ENCODE results near the gene TSLP.

TSLP gene

GRCh38 chr5:111116550-111116949 lies 45.0 kb downstream of the TSLP start:
- no peaks in the 10 kb centered on the region for H3K4me1 ChIP-seq (ENCODE audit: insufficient read depth, low read length, severe bottlenecking)
- H3F3A ChIP-seq (ENCODE audit: insufficient read depth, low read length), result no peaks in the 10 kb centered on the region
- peaks cover 91% of the 10 kb centered on the region for H3K36me3 ChIP-seq (ENCODE audit: insufficient read depth, low read length)
- no peak overlapping the region for H3K4me2 ChIP-seq (ENCODE audit: low read length)
- H3K4me3 ChIP-seq (ENCODE audit: low read depth, low read length, poor library complexity, severe bottlenecking), result no peak overlapping the region
- H3K9me2 ChIP-seq (ENCODE audit: low read depth, low read length), result no peaks in the 10 kb centered on the region
- no peaks in the 10 kb centered on the region for H3K9me3 ChIP-seq (ENCODE audit: low read length)
- TF ChIP-seq CTCF (IDR thresholded peaks at IDR 0.05; ENCODE audit: low read length) (no peak), EZH2 (IDR thresholded peaks at IDR 0.05; ENCODE audit: borderline replicate concordance, low read length) (no peak)
- H3K79me2 ChIP-seq (ENCODE audit: insufficient read depth, low read length), result no peaks in the 10 kb centered on the region
- no peak overlapping the region for H3K27ac ChIP-seq (ENCODE audit: low read depth, low read length, poor library complexity, severe bottlenecking)
- no peak overlapping the region for H3K9ac ChIP-seq (ENCODE audit: low read length)
- no peak overlapping the region for H2AFZ ChIP-seq (ENCODE audit: low read length)
- no peaks in the 10 kb centered on the region; the same call in 1 of the 2 replicates for H4K20me1 ChIP-seq (ENCODE audit: insufficient read depth, low read length)
- no peaks in the 10 kb centered on the region for H3K27me3 ChIP-seq (ENCODE audit: insufficient read depth, low read length)

DNA sequence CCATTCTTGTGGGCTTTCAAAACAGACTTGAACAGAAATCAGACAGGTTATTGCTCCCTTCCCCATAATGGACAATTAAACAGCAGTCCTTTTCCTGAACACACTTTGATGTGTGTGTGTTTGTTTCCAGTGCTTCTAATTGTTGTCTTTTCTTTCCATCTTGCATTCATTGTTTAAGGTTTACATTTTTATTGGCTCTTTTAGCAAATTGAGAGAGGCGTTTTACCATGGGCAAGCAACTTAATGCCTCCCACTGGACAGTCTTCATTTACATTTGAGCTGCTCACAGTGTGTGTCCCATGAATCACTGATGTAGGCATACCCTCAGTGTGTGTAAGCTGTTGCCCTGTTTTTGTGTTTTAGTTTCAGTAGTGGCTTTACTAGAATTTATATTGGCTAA lies 45.6 kb downstream of the TSLP start:
- Histone ChIP-seq H3K4me3 (ENCODE audit: low read depth, low read length, poor library complexity, severe bottlenecking) (no peak overlapping the region), H3K9me3 (ENCODE audit: low read length) (no peaks in the 10 kb centered on the region), H3K4me1 (ENCODE audit: insufficient read depth, low read length, severe bottlenecking) (no peaks in the 10 kb centered on the region), H4K20me1 (ENCODE audit: insufficient read depth, low read length) (no peaks in the 10 kb centered on the region; the same call in 1 of the 2 replicates), H2AFZ (ENCODE audit: low read length) (no peak overlapping the region), H3K4me2 (ENCODE audit: low read length) (no peak overlapping the region), H3K27me3 (ENCODE audit: insufficient read depth, low read length) (no peaks in the 10 kb centered on the region), H3F3A (ENCODE audit: insufficient read depth, low read length) (no peaks in the 10 kb centered on the region), H3K9me2 (ENCODE audit: low read depth, low read length) (no peaks in the 10 kb centered on the region), H3K36me3 (ENCODE audit: insufficient read depth, low read length) (peaks cover 91% of the 10 kb centered on the region), H3K27ac (ENCODE audit: low read depth, low read length, poor library complexity, severe bottlenecking) (no peak overlapping the region), H3K9ac (ENCODE audit: low read length) (no peak overlapping the region), H3K79me2 (ENCODE audit: insufficient read depth, low read length) (no peaks in the 10 kb centered on the region)
- TF ChIP-seq EZH2 (IDR thresholded peaks at IDR 0.05; ENCODE audit: borderline replicate concordance, low read length), result no peak

DNA sequence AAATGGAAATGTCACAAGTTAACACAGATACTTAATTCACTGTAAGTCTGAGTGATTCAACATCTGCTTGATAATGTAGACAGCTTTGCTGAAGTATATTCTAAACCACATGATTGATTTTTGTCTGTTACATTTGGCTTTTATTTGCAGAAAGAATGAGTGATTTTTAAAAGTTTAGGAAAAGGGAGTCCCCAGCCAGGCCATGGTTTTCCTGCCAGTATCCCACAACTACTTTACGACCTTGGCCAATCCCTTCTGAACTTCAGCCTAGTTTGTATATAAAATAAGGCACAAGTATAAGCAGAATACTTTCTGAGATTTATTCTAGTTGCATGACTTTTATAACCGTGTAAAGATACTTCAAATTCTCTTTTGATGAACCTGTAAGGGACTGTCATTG lies 47.7 kb downstream of the TSLP start:
- H3K4me1 ChIP-seq (ENCODE audit: insufficient read depth, low read length, severe bottlenecking), result no peaks in the 10 kb centered on the region
- H3K4me2 ChIP-seq (ENCODE audit: low read length), result no peak overlapping the region

More for the DNA sequence above, 47.7 kb downstream of the TSLP start:
- no peak overlapping the region for H3K9ac ChIP-seq (ENCODE audit: low read length)
- no peaks in the 10 kb centered on the region for H3F3A ChIP-seq (ENCODE audit: insufficient read depth, low read length)
- H3K9me2 ChIP-seq (ENCODE audit: low read depth, low read length), result no peaks in the 10 kb centered on the region
- no peaks in the 10 kb centered on the region for H3K79me2 ChIP-seq (ENCODE audit: insufficient read depth, low read length)
- no peaks in the 10 kb centered on the region for H3K27me3 ChIP-seq (ENCODE audit: insufficient read depth, low read length)
- H3K9me3 ChIP-seq (ENCODE audit: low read length), result no peaks in the 10 kb centered on the region
- no peaks in the 10 kb centered on the region for H4K20me1 ChIP-seq (ENCODE audit: insufficient read depth, low read length)
- H3K4me3 ChIP-seq (ENCODE audit: low read depth, low read length, poor library complexity, severe bottlenecking), result no peak overlapping the region
- H3K36me3 ChIP-seq (ENCODE audit: insufficient read depth, low read length), result peaks cover 95% of the 10 kb centered on the region
- TF ChIP-seq EZH2 (IDR thresholded peaks at IDR 0.05; ENCODE audit: borderline replicate concordance, low read length) (no peak), CTCF (IDR thresholded peaks at IDR 0.05; ENCODE audit: low read length) (no peak)
- no peak overlapping the region for H2AFZ ChIP-seq (ENCODE audit: low read length)
- H3K27ac ChIP-seq (ENCODE audit: low read depth, low read length, poor library complexity, severe bottlenecking), result no peak overlapping the region
